Measurements from ENCODE around the gene SYT8. TPM values are rescaled to one million over a fixed set of nuclear protein-coding genes. Genes with fewer than 3 reads are reported as not detected.

The SYT8 gene
- total and polyA plus RNA-seq, 2 donors (not counting 1 experiment from before 2014, with no cell fraction given), result not detected

DNA sequence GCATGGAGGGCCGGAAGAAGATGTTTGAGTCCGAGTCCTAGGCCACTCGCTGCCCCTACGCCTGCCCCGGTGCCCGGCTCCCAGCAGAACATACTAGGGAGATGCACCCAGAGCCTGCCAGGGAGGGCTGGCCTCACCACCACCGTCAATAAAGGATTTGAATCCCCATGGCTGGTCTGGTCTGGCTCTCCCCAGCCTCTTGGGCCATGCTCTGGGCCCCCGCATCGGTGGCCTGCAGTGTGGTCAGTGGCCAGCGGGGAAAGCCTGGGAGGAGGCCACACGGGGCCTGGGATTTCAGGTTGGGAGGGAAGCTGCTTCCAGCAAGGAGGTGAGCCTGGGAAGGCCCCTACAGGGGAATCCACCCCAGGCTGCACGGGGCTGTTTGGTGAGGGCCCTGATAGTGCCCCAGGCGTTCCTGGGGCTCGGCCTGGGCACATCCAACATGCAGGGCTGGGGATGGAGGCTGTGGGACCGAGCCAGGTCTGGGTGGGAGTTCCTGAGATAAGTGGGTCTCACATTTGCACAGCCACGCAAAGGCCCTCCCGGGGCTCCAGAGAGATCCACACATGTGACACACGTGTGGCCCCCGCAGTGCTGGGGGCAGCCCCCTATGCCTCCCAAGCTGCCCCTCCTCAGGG, 6.8 kb downstream of the SYT8 start:
- peaks cover 0 to 4% of the 10 kb centered on the region in 2 experiments for H3K36me3 ChIP-seq (replicated peaks in 1 of 2; ENCODE audit: control extremely low read depth in 1 of 2, control insufficient read depth in 1 of 2, extremely low read depth in 1 of 2, insufficient read depth in 2 of 2, low read length in 1 of 2)
- 95% methylated on average over 19 of the region's 19 CpGs for WGBS (ENCODE audit: insufficient coverage)
- H3K9me3 Mint-ChIP-seq (ENCODE audit: insufficient read depth), result no peaks in the 10 kb centered on the region
- H3K27ac Mint-ChIP-seq, result peak overlapping the region; percentile 46
- H3K4me3 ChIP-seq (ENCODE audit: control extremely low read depth in 1 of 5, extremely low read depth in 1 of 5, insufficient read depth in 1 of 5, low read depth in 2 of 5, low read length in 4 of 5), result no peak overlapping the region
- H3K4me1 Mint-ChIP-seq, result peaks cover 61% of the 10 kb centered on the region
- CTCF ChIA-PET, result interaction anchor here (1.0 to 4.0 kb wide), 5 partner anchors 9 to 310 kb away, joined by 3 to 24 read pairs (median 18); no protein-coding TSS in a partner anchor
- no peaks in the 10 kb centered on the region for H4K20me1 ChIP-seq (ENCODE audit: control insufficient read depth, insufficient read depth, low read length, poor library complexity, severe bottlenecking)
- POLR2A ChIA-PET, result interaction anchor here (2.0 to 2.9 kb wide), 2 partner anchors 9 to 11 kb away, joined by 9 to 28 read pairs; partner anchors contain the start of gene LSP1
- DNase-seq (no peak), ATAC-seq (ENCODE audit: low read depth) (no peak)
- peak overlapping the region; percentile 78 for H3K4me2 ChIP-seq (replicated peaks; ENCODE audit: low read depth, low read length, poor library complexity, severe bottlenecking)
- no peak overlapping the region for H3K27ac ChIP-seq (ENCODE audit: low read length in 2 of 2)
- no peak overlapping the region for H2AFZ ChIP-seq (ENCODE audit: insufficient read depth, low read depth, low read length, poor library complexity, severe bottlenecking)
- peak overlapping the region; percentile 64 for H3K4me3 Mint-ChIP-seq
- H3K27me3 ChIP-seq (replicated peaks in 1 of 4; ENCODE audit: control extremely low read depth in 1 of 4, control insufficient read depth in 3 of 4, insufficient read depth in 4 of 4, low read length in 3 of 4), result no peaks in the 10 kb centered on the region
- H3K4me1 ChIP-seq (ENCODE audit: control insufficient read depth in 2 of 2, insufficient read depth in 2 of 2, low read length in 2 of 2), result peaks cover 71 to 77% of the 10 kb centered on the region in 2 donors
- H3K79me2 ChIP-seq (ENCODE audit: control insufficient read depth, insufficient read depth, low read length), result peaks cover 45% of the 10 kb centered on the region
- no peaks in the 10 kb centered on the region for H3K27me3 Mint-ChIP-seq
- intact Hi-C loops (cut with micrococcal nuclease), result loop anchor here (10.0 kb wide), 1 partner anchor 77 kb away; the partner anchor contains the start of gene CTSD
- no peak for TF ChIP-seq EZH2 (IDR thresholded peaks at IDR 0.05; ENCODE audit: borderline replicate concordance, insufficient read depth, low read depth, low read length, poor library complexity, severe bottlenecking)
- TF ChIP-seq, protein P1, sequence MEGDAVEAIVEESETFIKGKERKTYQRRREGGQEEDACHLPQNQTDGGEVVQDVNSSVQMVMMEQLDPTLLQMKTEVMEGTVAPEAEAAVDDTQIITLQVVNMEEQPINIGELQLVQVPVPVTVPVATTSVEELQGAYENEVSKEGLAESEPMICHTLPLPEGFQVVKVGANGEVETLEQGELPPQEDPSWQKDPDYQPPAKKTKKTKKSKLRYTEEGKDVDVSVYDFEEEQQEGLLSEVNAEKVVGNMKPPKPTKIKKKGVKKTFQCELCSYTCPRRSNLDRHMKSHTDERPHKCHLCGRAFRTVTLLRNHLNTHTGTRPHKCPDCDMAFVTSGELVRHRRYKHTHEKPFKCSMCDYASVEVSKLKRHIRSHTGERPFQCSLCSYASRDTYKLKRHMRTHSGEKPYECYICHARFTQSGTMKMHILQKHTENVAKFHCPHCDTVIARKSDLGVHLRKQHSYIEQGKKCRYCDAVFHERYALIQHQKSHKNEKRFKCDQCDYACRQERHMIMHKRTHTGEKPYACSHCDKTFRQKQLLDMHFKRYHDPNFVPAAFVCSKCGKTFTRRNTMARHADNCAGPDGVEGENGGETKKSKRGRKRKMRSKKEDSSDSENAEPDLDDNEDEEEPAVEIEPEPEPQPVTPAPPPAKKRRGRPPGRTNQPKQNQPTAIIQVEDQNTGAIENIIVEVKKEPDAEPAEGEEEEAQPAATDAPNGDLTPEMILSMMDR (IDR thresholded peaks at IDR 0.05), result no peak
- H3K9me3 ChIP-seq (ENCODE audit: control extremely low read depth in 1 of 3, control insufficient read depth in 2 of 3, insufficient read depth in 1 of 3, low read length in 2 of 3), result no peaks in the 10 kb centered on the region
- H3K9ac ChIP-seq (ENCODE audit: low read length), result no peak overlapping the region

Measured in B cell (primary cell).